Endothelial cell of umbilical vein (primary cell): ENCODE measurements around the gene EGLN1.

Experiments used
- EZH2 ChIP-seq: IDR thresholded peaks from 2 replicates; pipeline ENCODE4 v1.6.1; 2012; ENCODE audit warnings: borderline replicate concordance, low read depth, mild to moderate bottlenecking, moderate library complexity, low read length, inconsistent platforms; ENCODE audit not compliant: severe bottlenecking
- FOS ChIP-seq: IDR thresholded peaks from 2 replicates; pipeline ENCODE4 v1.6.1; 2011; ENCODE audit warnings: mild to moderate bottlenecking, low read length, moderate library complexity, borderline replicate concordance; ENCODE audit not compliant: insufficient read depth
- GATA2 ChIP-seq: IDR thresholded peaks from 2 replicates; pipeline ENCODE4 v1.7.0; 2011; ENCODE audit warnings: low read depth, mild to moderate bottlenecking, moderate library complexity, mixed read lengths, low read length; ENCODE audit not compliant: insufficient read length, insufficient read depth
- JUN ChIP-seq: IDR thresholded peaks from 2 replicates; pipeline ENCODE4 v1.6.1; 2011; ENCODE audit warnings: borderline replicate concordance, low read depth; ENCODE audit not compliant: insufficient read length, insufficient read depth
- MYC ChIP-seq: IDR thresholded peaks from one replicate; pipeline ENCODE4 v1.6.1; 2011; ENCODE audit warnings: mild to moderate bottlenecking, low read depth, low read length
- POLR2A ChIP-seq: IDR thresholded peaks from 2 replicates; pipeline ENCODE4 v1.6.1; 2012; ENCODE audit warnings: low read depth, mild to moderate bottlenecking, control low read depth, low read length
- POLR2AphosphoS5 ChIP-seq: IDR thresholded peaks from 2 replicates; pipeline ENCODE4 v1.6.1; 2012; ENCODE audit warnings: low read depth, mild to moderate bottlenecking, control low read depth, low read length, moderate library complexity; ENCODE audit not compliant: insufficient read depth
- TF ChIP-seq, protein P1 (sequence below), 2 donors: IDR thresholded peaks; 1 replicate in 1 of 2; 2 replicates in 1 of 2; pipeline ENCODE4 v1.5.1; 2011; ENCODE audit warnings: low read length in 2 of 2, mild to moderate bottlenecking in 2 of 2, moderate library complexity in 2 of 2, control low read depth in 1 of 2, inconsistent platforms in 1 of 2, low read depth in 1 of 2; ENCODE audit not compliant: insufficient read depth in 1 of 2; ENCODE audit errors: extremely low read depth in 1 of 2
- TF ChIP-seq, protein P2 (sequence below): IDR thresholded peaks from 2 replicates; pipeline ENCODE4 v1.6.1; 2011; ENCODE audit not compliant: insufficient read depth, insufficient read length

DNA sequence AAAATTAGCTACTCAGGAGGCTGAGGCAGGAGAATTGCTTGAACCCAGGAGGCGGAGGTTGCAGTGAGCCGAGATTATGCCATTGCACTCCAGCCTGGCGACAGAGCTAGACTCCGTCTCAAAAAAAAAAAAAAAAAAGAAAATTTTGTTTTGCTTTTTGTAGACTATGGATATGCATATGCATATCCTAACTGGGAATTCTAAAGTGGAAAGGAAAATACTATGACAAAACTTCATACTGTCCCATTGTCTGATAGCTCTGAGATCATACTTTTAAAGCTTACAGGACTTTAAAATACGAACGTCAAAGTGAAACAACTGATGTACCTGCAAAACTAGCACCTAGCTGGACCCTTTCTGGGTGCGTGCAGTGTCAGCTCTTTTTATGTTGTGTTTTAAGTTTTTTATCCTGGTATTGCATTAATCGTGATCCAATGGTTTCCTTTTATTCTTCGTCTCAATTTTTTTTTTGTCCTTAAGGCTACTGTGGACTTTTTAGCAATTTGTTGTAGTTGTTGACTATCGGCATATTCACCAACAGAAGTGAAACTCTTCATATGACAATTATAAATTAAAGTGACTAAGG is 64.8 kb downstream of the EGLN1 start:
- TF ChIP-seq EZH2 (no peak), POLR2AphosphoS5 (no peak), POLR2A (no peak), FOS (no peak), JUN (no peak), GATA2 (no peak), MYC (no peak)
- TF ChIP-seq, protein P1, sequence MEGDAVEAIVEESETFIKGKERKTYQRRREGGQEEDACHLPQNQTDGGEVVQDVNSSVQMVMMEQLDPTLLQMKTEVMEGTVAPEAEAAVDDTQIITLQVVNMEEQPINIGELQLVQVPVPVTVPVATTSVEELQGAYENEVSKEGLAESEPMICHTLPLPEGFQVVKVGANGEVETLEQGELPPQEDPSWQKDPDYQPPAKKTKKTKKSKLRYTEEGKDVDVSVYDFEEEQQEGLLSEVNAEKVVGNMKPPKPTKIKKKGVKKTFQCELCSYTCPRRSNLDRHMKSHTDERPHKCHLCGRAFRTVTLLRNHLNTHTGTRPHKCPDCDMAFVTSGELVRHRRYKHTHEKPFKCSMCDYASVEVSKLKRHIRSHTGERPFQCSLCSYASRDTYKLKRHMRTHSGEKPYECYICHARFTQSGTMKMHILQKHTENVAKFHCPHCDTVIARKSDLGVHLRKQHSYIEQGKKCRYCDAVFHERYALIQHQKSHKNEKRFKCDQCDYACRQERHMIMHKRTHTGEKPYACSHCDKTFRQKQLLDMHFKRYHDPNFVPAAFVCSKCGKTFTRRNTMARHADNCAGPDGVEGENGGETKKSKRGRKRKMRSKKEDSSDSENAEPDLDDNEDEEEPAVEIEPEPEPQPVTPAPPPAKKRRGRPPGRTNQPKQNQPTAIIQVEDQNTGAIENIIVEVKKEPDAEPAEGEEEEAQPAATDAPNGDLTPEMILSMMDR (IDR thresholded peaks at IDR 0.05; ENCODE audit: extremely low read depth in 1 of 2, insufficient read depth in 1 of 2, low read depth in 1 of 2, low read length in 2 of 2): no peak
- TF ChIP-seq, protein P2, sequence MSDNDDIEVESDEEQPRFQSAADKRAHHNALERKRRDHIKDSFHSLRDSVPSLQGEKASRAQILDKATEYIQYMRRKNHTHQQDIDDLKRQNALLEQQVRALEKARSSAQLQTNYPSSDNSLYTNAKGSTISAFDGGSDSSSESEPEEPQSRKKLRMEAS: no peak
